Neuronal stem cell (in vitro differentiated cells): ENCODE results near the gene EHMT1.

Experiments
- DNase-seq: peaks from one replicate; pipeline ENCODE4 v3.0.0-alpha.2; 2013; ENCODE audit warnings: low spot score
- H2AFZ ChIP-seq: one replicate; pipeline ENCODE4 v1.6.1; 2013; ENCODE audit warnings: mild to moderate bottlenecking, low read length, inconsistent platforms
- H2AK5ac ChIP-seq: 2 replicates; pipeline ENCODE4 v1.6.1; 2013; ENCODE audit warnings: low read depth, mild to moderate bottlenecking, inconsistent platforms, low read length, moderate library complexity, mixed read lengths
- H2BK120ac ChIP-seq: 2 replicates; pipeline ENCODE4 v1.6.1; 2013; ENCODE audit warnings: low read depth, mild to moderate bottlenecking, inconsistent platforms, low read length, moderate library complexity, mixed read lengths
- H2BK12ac ChIP-seq: one replicate; pipeline ENCODE4 v1.6.1; 2013; ENCODE audit warnings: low read length, inconsistent platforms
- H2BK15ac ChIP-seq: 2 replicates; pipeline ENCODE4 v1.6.1; 2013; ENCODE audit warnings: mild to moderate bottlenecking, low read length, inconsistent platforms, mixed read lengths
- H2BK5ac ChIP-seq: one replicate; pipeline ENCODE4 v1.6.1; 2013; ENCODE audit warnings: inconsistent platforms, mild to moderate bottlenecking, low read length, moderate library complexity
- H3K14ac ChIP-seq: one replicate; pipeline ENCODE4 v1.6.1; 2013; ENCODE audit warnings: low read length, inconsistent platforms
- H3K18ac ChIP-seq: 2 replicates; pipeline ENCODE4 v1.6.1; 2013; ENCODE audit warnings: low read length, inconsistent platforms
- H3K23ac ChIP-seq: 2 replicates; pipeline ENCODE4 v1.6.1; 2013; ENCODE audit warnings: low read depth, mild to moderate bottlenecking, mixed read lengths, low read length, inconsistent platforms; ENCODE audit not compliant: poor library complexity
- H3K27ac ChIP-seq: replicated peaks from 3 replicates; pipeline ENCODE4 v1.5.1; 2013; ENCODE audit warnings: low read length, inconsistent platforms
- H3K27me3 ChIP-seq, 3 experiments: 2 replicates each; pipeline ENCODE4 v1.6.1; 2013; ENCODE audit warnings: low read length in 3 of 3, mild to moderate bottlenecking in 2 of 3, inconsistent platforms in 1 of 3, low read depth in 1 of 3, mixed read lengths in 1 of 3, moderate library complexity in 1 of 3; ENCODE audit not compliant: control insufficient read depth in 3 of 3, insufficient read depth in 3 of 3
- H3K36me3 ChIP-seq, 2 donors: replicated peaks in 1 of 2; 2 replicates each; pipeline ENCODE4 v1.6.1; 2013; ENCODE audit warnings: low read length in 2 of 2; ENCODE audit not compliant: control insufficient read depth in 2 of 2, insufficient read depth in 2 of 2
- H3K4ac ChIP-seq: 2 replicates; pipeline ENCODE4 v1.6.1; 2013; ENCODE audit warnings: inconsistent platforms, mild to moderate bottlenecking, low read length, moderate library complexity
- H3K4me1 ChIP-seq, 2 donors: 1 replicate in 1 of 2; 2 replicates in 1 of 2; pipeline ENCODE4 v1.6.1; 2013; ENCODE audit warnings: low read length in 2 of 2, low read depth in 1 of 2; ENCODE audit not compliant: control insufficient read depth in 2 of 2, insufficient read depth in 1 of 2
- H3K4me2 ChIP-seq: one replicate; pipeline ENCODE4 v1.6.1; 2013; ENCODE audit warnings: mild to moderate bottlenecking, low read length, inconsistent platforms; ENCODE audit not compliant: insufficient read depth, poor library complexity, severe bottlenecking
- H3K4me3 ChIP-seq, 2 donors: 2 replicates each; pipeline ENCODE4 v1.5.1; 2013; ENCODE audit warnings: low read length in 2 of 2, mild to moderate bottlenecking in 2 of 2, inconsistent platforms in 1 of 2, moderate library complexity in 1 of 2
- H3K79me1 ChIP-seq: one replicate; pipeline ENCODE4 v1.6.1; 2013; ENCODE audit warnings: low read depth, mild to moderate bottlenecking, inconsistent platforms, low read length, moderate library complexity
- H3K9ac ChIP-seq: one replicate; pipeline ENCODE4 v1.6.1; 2013; ENCODE audit warnings: mild to moderate bottlenecking, low read depth, low read length, inconsistent platforms; ENCODE audit not compliant: poor library complexity
- H3K9me3 ChIP-seq, 2 donors: replicated peaks in 1 of 2; 2 replicates each; pipeline versions ENCODE3 to v1.6.1; 2013; ENCODE audit warnings: low read length in 2 of 2, mild to moderate bottlenecking in 2 of 2, inconsistent platforms in 1 of 2, low read depth in 1 of 2, mixed read lengths in 1 of 2, moderate library complexity in 1 of 2; ENCODE audit not compliant: control insufficient read depth in 2 of 2, insufficient read depth in 1 of 2
- H4K8ac ChIP-seq: one replicate; pipeline ENCODE4 v1.6.1; 2013; ENCODE audit warnings: low read depth, mild to moderate bottlenecking, inconsistent platforms, low read length, moderate library complexity
- H4K91ac ChIP-seq: one replicate; pipeline ENCODE4 v1.6.1; 2013; ENCODE audit warnings: low read length, low read depth, mild to moderate bottlenecking, inconsistent platforms; ENCODE audit not compliant: poor library complexity
- WGBS, 2 donors: extraction: QIAGEN DNeasy Blood & Tissue Kit; methylation state at CpG; one replicate each; pipeline ENCODE4 v1.1.7; 2013; ENCODE audit warnings: missing lambda C conversion rate in 2 of 2, mixed read lengths in 1 of 2; ENCODE audit not compliant: insufficient read length in 2 of 2, insufficient replicate concordance in 1 of 2; ENCODE audit errors: extremely low coverage in 2 of 2; 5-methylcytosine and 5-hydroxymethylcytosine counted together

The EHMT1 gene

DNA sequence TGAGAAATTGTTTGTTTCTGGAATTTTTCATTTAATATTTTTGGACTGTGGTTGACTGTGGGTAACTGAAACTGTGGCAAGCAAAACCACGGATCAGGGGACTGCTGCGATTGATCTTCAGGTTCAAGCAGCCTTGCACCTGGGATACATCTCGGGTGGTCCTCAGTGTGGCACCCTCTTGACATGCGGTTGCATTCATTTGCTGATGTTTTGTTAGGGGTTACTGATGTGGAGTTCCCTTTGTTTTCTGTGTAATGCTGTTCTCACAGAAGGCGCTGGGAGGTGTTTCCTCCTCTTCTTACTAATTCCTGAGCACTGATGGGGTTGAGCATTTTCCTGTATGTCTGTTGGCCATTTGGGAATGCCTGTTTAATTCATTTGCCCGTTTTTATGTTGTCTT is 60.4 kb downstream of the EHMT1 start:
- Histone ChIP-seq H3K36me3 (peaks cover 0 to 16% of the 10 kb centered on the region in 2 donors), H3K23ac (no peak overlapping the region), H3K14ac (no peak overlapping the region), H2BK5ac (no peak overlapping the region), H2AFZ (no peak overlapping the region), H3K18ac (no peak overlapping the region), H3K27me3 (no peaks in the 10 kb centered on the region), H3K4me3 (no peak overlapping the region), H3K9ac (no peak overlapping the region), H2BK120ac (no peak overlapping the region), H3K4ac (no peak overlapping the region), H2BK15ac (no peak overlapping the region), H2AK5ac (no peak overlapping the region), H3K4me1 (peaks cover 22 to 25% of the 10 kb centered on the region in 2 donors), H4K8ac (no peak overlapping the region), H2BK12ac (no peak overlapping the region), H3K27ac (no peak overlapping the region), H3K4me2 (no peak overlapping the region), H3K79me1 (peaks cover 10% of the 10 kb centered on the region), H3K9me3 (peaks cover 0 to 3% of the 10 kb centered on the region in 2 donors), H4K91ac (no peak overlapping the region)
- DNase-seq, result no peak
- WGBS, 2 donors, result no CpG with 5 or more reads among the region's 6 CpGs

- no peak for DNase-seq
- Histone ChIP-seq H2BK120ac (no peak overlapping the region), H3K36me3 (peaks cover 0 to 16% of the 10 kb centered on the region in 2 donors), H3K23ac (no peak overlapping the region), H2AFZ (no peak overlapping the region), H2BK15ac (no peak overlapping the region), H3K27me3 (no peaks in the 10 kb centered on the region), H3K4me3 (no peak overlapping the region), H2AK5ac (no peak overlapping the region), H2BK12ac (no peak overlapping the region), H4K91ac (no peak overlapping the region), H3K4me1 (peaks cover 18 to 19% of the 10 kb centered on the region in 2 donors), H3K18ac (no peak overlapping the region), H3K4ac (no peak overlapping the region), H4K8ac (no peak overlapping the region), H3K27ac (no peak overlapping the region), H3K14ac (no peak overlapping the region), H3K4me2 (no peak overlapping the region), H3K79me1 (peaks cover 6% of the 10 kb centered on the region), H3K9ac (no peak overlapping the region), H2BK5ac (no peak overlapping the region), H3K9me3 (peaks cover 0 to 6% of the 10 kb centered on the region in 2 donors)
- WGBS, 2 donors, result no CpG with 5 or more reads among the region's 7 CpGs
Measured at GRCh38 chr9:137679695-137680305, 61.0 kb downstream of the EHMT1 start.

DNA sequence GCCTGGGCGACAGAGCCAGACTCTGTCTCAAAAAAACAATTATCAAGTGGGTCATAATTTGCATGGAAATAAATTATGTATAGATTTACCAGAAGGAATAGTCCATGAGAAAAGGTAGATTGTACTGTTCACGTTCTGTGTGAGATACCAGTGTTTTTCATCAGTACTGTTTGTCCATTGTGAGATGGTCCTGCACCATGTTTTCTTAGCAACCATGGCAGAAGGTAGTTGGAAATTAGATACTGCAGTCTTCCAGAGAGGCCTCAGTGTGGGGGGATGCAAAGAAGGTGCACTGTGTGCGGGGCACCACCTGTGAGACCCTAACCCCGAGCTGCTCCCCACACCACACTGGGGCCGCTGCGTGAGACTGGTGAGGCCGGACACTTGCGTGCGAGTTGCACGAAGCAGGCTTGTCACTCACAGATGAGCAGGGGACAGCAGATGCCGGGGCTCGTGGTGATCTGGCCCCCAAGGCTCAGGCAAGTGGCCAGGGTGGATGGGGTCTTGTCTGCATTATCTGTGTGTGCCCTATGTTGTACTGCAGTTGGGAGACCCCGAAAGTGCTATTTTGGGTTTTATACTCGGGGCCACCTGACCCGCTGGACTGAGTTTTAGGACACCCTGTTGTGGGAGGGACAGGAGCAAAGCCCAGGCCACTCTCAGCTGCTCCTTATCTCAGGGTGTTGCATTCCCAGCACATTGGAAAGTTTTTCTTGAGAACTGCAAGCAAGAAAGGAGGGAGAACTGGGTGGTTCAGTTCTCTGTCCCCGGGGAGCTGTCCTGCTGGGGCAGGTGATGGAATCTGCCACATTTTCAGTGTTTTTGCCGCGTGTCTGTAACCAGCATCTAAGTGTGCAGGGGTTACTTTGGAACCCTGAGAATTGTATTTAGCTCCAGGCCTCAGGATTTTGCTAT is 61.9 kb downstream of the EHMT1 start:
- H3K4me2 ChIP-seq, result no peak overlapping the region
- no peak overlapping the region for H3K14ac ChIP-seq
- no peaks in the 10 kb centered on the region for H3K27me3 ChIP-seq
- no peak overlapping the region for H2BK5ac ChIP-seq
- peaks cover 0 to 14% of the 10 kb centered on the region in 2 donors for H3K9me3 ChIP-seq
- no CpG with 5 or more reads among the region's 18 CpGs for WGBS, 2 donors
- H3K23ac ChIP-seq, result peak overlapping the region; percentile 75
- H3K36me3 ChIP-seq, result peaks cover 0 to 18% of the 10 kb centered on the region in 2 donors
- no peak overlapping the region for H2BK15ac ChIP-seq
- no peak overlapping the region for H3K4ac ChIP-seq
- H2BK120ac ChIP-seq, result no peak overlapping the region
- H3K79me1 ChIP-seq, result peaks cover 6% of the 10 kb centered on the region
- H4K8ac ChIP-seq, result no peak overlapping the region
- H2AFZ ChIP-seq, result no peak overlapping the region
- no peak overlapping the region for H2AK5ac ChIP-seq
- H3K18ac ChIP-seq, result peak overlapping the region; percentile 35
- DNase-seq, result no peak
- H3K9ac ChIP-seq, result no peak overlapping the region
- H4K91ac ChIP-seq, result no peak overlapping the region
- H2BK12ac ChIP-seq, result peak overlapping the region; percentile 14
- H3K27ac ChIP-seq, result no peak overlapping the region
- no peak overlapping the region for H3K4me3 ChIP-seq
- H3K4me1 ChIP-seq, result peaks cover 17 to 18% of the 10 kb centered on the region in 2 donors

DNA sequence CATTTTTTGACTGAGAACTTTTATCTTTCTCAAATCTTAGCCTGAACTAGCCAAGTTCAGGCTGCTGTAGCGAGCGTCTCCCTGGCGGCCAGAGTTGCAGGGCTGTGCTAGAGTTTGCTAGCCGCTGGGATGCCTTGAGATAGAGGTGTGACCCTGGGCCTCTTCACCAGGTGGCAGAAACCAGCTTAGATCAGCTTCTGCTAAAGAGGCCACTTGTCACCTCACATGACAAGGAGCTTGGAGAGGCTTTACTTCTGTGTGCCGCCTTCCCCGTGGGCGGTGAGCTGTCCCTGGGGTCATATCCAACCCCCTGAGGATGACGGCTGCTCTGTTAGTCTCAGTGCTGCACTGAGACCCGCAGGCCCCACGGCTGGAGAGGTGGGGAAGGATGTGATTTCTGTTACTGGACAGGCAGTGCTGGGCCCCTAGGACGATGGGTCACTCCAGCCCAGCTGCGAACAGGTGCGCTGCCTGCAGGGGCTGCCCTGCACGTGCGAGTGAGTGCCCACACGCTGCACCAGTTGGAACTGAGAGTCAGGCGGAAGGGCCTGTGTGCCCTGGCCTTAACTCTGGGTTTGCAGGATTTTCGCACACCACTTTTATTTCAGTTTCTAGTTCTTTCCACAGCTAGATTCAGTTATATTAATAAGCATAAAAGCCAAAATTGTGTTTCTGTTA is 63.8 kb downstream of the EHMT1 start:
- H3K4me2 ChIP-seq, result no peak overlapping the region
- H3K9ac ChIP-seq, result no peak overlapping the region
- H4K8ac ChIP-seq, result no peak overlapping the region
- H3K23ac ChIP-seq, result peak overlapping the region; percentile 26
- H2BK12ac ChIP-seq, result no peak overlapping the region
- no peak overlapping the region for H3K14ac ChIP-seq
- peaks cover 17 to 21% of the 10 kb centered on the region in 2 donors for H3K4me1 ChIP-seq
- H2BK15ac ChIP-seq, result no peak overlapping the region
- no peak for DNase-seq
- peaks cover 6% of the 10 kb centered on the region for H3K79me1 ChIP-seq
- no peak overlapping the region for H3K27ac ChIP-seq
- H3K18ac ChIP-seq, result peak overlapping the region; percentile 9
- peaks cover 0 to 16% of the 10 kb centered on the region in 2 donors for H3K9me3 ChIP-seq
- H3K27me3 ChIP-seq, result no peaks in the 10 kb centered on the region
- H2AK5ac ChIP-seq, result no peak overlapping the region
- peaks cover 0 to 10% of the 10 kb centered on the region in 2 donors for H3K36me3 ChIP-seq
- WGBS, 2 donors, result no CpG with 5 or more reads among the region's 18 CpGs
- H2BK120ac ChIP-seq, result no peak overlapping the region
- no peak overlapping the region for H4K91ac ChIP-seq
- H2BK5ac ChIP-seq, result no peak overlapping the region
- no peak overlapping the region for H3K4me3 ChIP-seq
- H3K4ac ChIP-seq, result no peak overlapping the region
- no peak overlapping the region for H2AFZ ChIP-seq
